ENCODE measurements around the gene SEMA3B.

GRCh38 chr3:50289130-50289529, 20.2 kb downstream of the SEMA3B start:
- TF ChIP-seq POLR2A (IDR thresholded peaks at IDR 0.05; ENCODE audit: low read depth) (no peak), CTCF (IDR thresholded peaks at IDR 0.05) (no peak), POLR2AphosphoS5 (IDR thresholded peaks at IDR 0.05) (no peak), EP300 (IDR thresholded peaks at IDR 0.05) (no peak)

All from esophagus muscularis mucosa (tissue), 4 donors.